SK-N-SH (cell line): ENCODE results near the gene VASP. TPM values are rescaled to one million over a fixed set of nuclear protein-coding genes. Genes with fewer than 3 reads are reported as not detected.

Experiments
- CTCF ChIA-PET: fragments of 300-600, 350-600 bp; formaldehyde crosslinking; extraction: SDS; loops from one replicate; lab custom pipeline; 2021; lab: Yijun Ruan, JAX
- POLR2A ChIA-PET: fragments of 350-600 bp; sonication (Branson Sonifier 250); formaldehyde crosslinking; extraction: SDS; loops from one replicate; lab custom pipeline; 2020; ENCODE audit warnings: antibody characterized with exemption, inconsistent platforms; lab: Yijun Ruan, JAX
- DNase-seq: peaks from one replicate; pipeline ENCODE4 v3.0.0; 2012
- H2AFZ ChIP-seq: fragments of 200-600 bp; sonication (generic); 2 replicates; pipeline ENCODE4 v1.8.1; 2016; ENCODE audit warnings: antibody characterized with exemption, mild to moderate bottlenecking, low read depth
- H3F3A ChIP-seq: fragments of 200-600 bp; sonication (generic); replicated peaks from 2 replicates; pipeline ENCODE3; 2016; ENCODE audit warnings: antibody characterized with exemption, mild to moderate bottlenecking; ENCODE audit not compliant: insufficient read depth
- H3K27ac ChIP-seq, 2 experiments: fragments of 200-500 bp in 1 of 2; fragments of 200-600 bp in 1 of 2; sonication (Bioruptor generic) in 1 of 2; sonication (generic), shearing (Covaris generic) in 1 of 2; 2 replicates each; pipeline versions ENCODE4 v1.5.1 to v1.6.1; 2014 to 2016; ENCODE audit warnings: low read depth in 2 of 2, inconsistent platforms in 1 of 2, low read length in 1 of 2, mild to moderate bottlenecking in 1 of 2, mixed read lengths in 1 of 2
- H3K27me3 ChIP-seq: fragments of 200-600 bp; sonication (generic), shearing (Covaris generic); 2 replicates; pipeline ENCODE4 v1.6.1; 2016; ENCODE audit warnings: mixed run types; ENCODE audit not compliant: insufficient read depth
- H3K36me3 ChIP-seq, 2 experiments: fragments of 200-500 bp in 1 of 2; fragments of 200-600 bp in 1 of 2; sonication (Bioruptor generic) in 1 of 2; sonication (generic) in 1 of 2; replicated peaks in 1 of 2; 2 replicates each; pipeline versions ENCODE3 to v1.5.1; 2014 to 2016; ENCODE audit warnings: low read length in 1 of 2, mild to moderate bottlenecking in 1 of 2; ENCODE audit not compliant: insufficient read depth in 2 of 2, control insufficient read depth in 1 of 2
- H3K4me1 ChIP-seq, 2 experiments: fragments of 200-500 bp in 1 of 2; fragments of 200-600 bp in 1 of 2; sonication (Bioruptor generic) in 1 of 2; sonication (generic), shearing (Covaris generic) in 1 of 2; 2 replicates each; pipeline versions ENCODE4 v1.5.1 to v1.6.1; 2014 to 2016; ENCODE audit warnings: low read depth in 1 of 2, low read length in 1 of 2, mixed run types in 1 of 2; ENCODE audit not compliant: insufficient read depth in 2 of 2, control insufficient read depth in 1 of 2
- H3K4me2 ChIP-seq: fragments of 200-600 bp; sonication (generic), shearing (Covaris generic); 2 replicates; pipeline ENCODE4 v1.6.1; 2017; ENCODE audit warnings: mixed run types
- H3K4me3 ChIP-seq, 2 experiments: fragments of 200-500 bp in 1 of 2; fragments of 200-600 bp in 1 of 2; sonication (Bioruptor generic) in 1 of 2; sonication (generic), shearing (Covaris generic) in 1 of 2; 2 replicates each; pipeline versions ENCODE4 v1.5.1 to v1.8.1; 2014 to 2016; ENCODE audit warnings: low read depth in 2 of 2, inconsistent platforms in 1 of 2, low read length in 1 of 2, mild to moderate bottlenecking in 1 of 2, mixed read lengths in 1 of 2, moderate library complexity in 1 of 2
- H3K79me2 ChIP-seq: fragments of 200-600 bp; sonication (generic); 2 replicates; pipeline ENCODE4 v1.8.1; 2017; ENCODE audit warnings: mild to moderate bottlenecking; ENCODE audit not compliant: insufficient read depth
- H3K9ac ChIP-seq: fragments of 200-600 bp; sonication (generic); 2 replicates; pipeline ENCODE4 v1.6.1; 2017; ENCODE audit warnings: mixed run types
- H3K9me2 ChIP-seq: fragments of 200-600 bp; sonication (generic); 2 replicates; pipeline ENCODE4 v1.6.1; 2017; ENCODE audit warnings: mixed run types
- H3K9me3 ChIP-seq: fragments of 200-600 bp; sonication (generic); 2 replicates; pipeline ENCODE4 v1.6.1; 2017; ENCODE audit warnings: mixed run types, mild to moderate bottlenecking, moderate library complexity
- H4K20me1 ChIP-seq: fragments of 200-600 bp; sonication (generic); 2 replicates; pipeline ENCODE4 v1.6.1; 2017; ENCODE audit warnings: mild to moderate bottlenecking, mixed run types; ENCODE audit not compliant: insufficient read depth
- CTCF ChIP-seq: fragments of 200-600 bp; sonication (generic); IDR thresholded peaks from 2 replicates; pipeline ENCODE4 v1.6.1; 2017; ENCODE audit warnings: antibody characterized with exemption, mild to moderate bottlenecking, moderate library complexity
- EZH2phosphoT487 ChIP-seq: fragments of 200-600 bp; sonication (generic); IDR thresholded peaks from 2 replicates; pipeline ENCODE4 v1.6.1; 2017; ENCODE audit warnings: low read depth, mixed run types, mild to moderate bottlenecking, antibody characterized with exemption, moderate library complexity, borderline replicate concordance
- FOXJ3 ChIP-seq: sonication (generic); formaldehyde crosslinking; IDR thresholded peaks from 2 replicates; pipeline ENCODE4 v1.5.1; 2020; ENCODE audit warnings: mild to moderate bottlenecking, missing genetic modification reagents
- FOXM1 ChIP-seq: IDR thresholded peaks from 2 replicates; pipeline ENCODE4 v1.4.0; 2012; ENCODE audit warnings: low read depth, mild to moderate bottlenecking
- GATA2 ChIP-seq: sonication (generic); formaldehyde crosslinking; IDR thresholded peaks from 2 replicates; pipeline ENCODE4 v1.5.0; 2020; ENCODE audit warnings: mild to moderate bottlenecking, missing genetic modification reagents
- JUND ChIP-seq: IDR thresholded peaks from 2 replicates; pipeline ENCODE4 v1.4.0; 2012
- NFIC ChIP-seq: IDR thresholded peaks from 2 replicates; pipeline ENCODE4 v1.4.0; 2012; ENCODE audit warnings: borderline replicate concordance
- RFX5 ChIP-seq: IDR thresholded peaks from 2 replicates; pipeline ENCODE4 v1.6.1; 2012; ENCODE audit warnings: mild to moderate bottlenecking, improper control_type of control experiment, low read length
- RXRA ChIP-seq: IDR thresholded peaks from 2 replicates; pipeline ENCODE4 v1.4.0; 2012; ENCODE audit warnings: low read depth, mild to moderate bottlenecking, borderline replicate concordance
- SIN3A ChIP-seq: IDR thresholded peaks from 2 replicates; pipeline ENCODE4 v1.6.1; 2012; ENCODE audit warnings: low read depth, mild to moderate bottlenecking, low read length, moderate library complexity, borderline replicate concordance
- TCF12 ChIP-seq: IDR thresholded peaks from 2 replicates; pipeline ENCODE4 v1.4.0; 2012
- TEAD4 ChIP-seq: IDR thresholded peaks from 2 replicates; pipeline ENCODE4 v1.4.0; 2012; ENCODE audit warnings: mild to moderate bottlenecking, borderline replicate concordance; ENCODE audit not compliant: insufficient read depth
- USF1 ChIP-seq: IDR thresholded peaks from 2 replicates; pipeline ENCODE4 v1.4.0; 2012; ENCODE audit warnings: low read depth, borderline replicate concordance
- YY1 ChIP-seq: IDR thresholded peaks from 2 replicates; pipeline ENCODE4 v1.4.0; 2012; ENCODE audit warnings: low read depth, mild to moderate bottlenecking
- WGBS: methylation state at CpG from one replicate; pipeline ENCODE4 v1.1.6; 2017; ENCODE audit warnings: low lambda C conversion rate; 5-methylcytosine and 5-hydroxymethylcytosine counted together
- polyA plus RNA-seq, 3 experiments: library from polyadenylated mRNA; depleted of rRNA; stranded (reverse); fragments of >200 nt; gene quantifications; 2 replicates each; pipeline ENCODE4 v1.2.3, GENCODE V29; 2012
- TF ChIP-seq, protein P1 (sequence below): IDR thresholded peaks from 2 replicates; pipeline ENCODE4 v1.4.0; 2012; ENCODE audit warnings: low read depth, borderline replicate concordance

The VASP gene
- polyA plus RNA-seq, 1 of the 3 experiments (the other 2 are of a cell fraction), result 37.8 TPM

GRCh38 chr19:45489216-45489855 is 17.9 kb upstream of the VASP start:
- Histone ChIP-seq H3F3A (peaks cover 7% of the 10 kb centered on the region), H3K79me2 (no peaks in the 10 kb centered on the region), H3K9me3 (no peaks in the 10 kb centered on the region), H3K9me2 (no peaks in the 10 kb centered on the region), H3K4me3 (no peak overlapping the region), H4K20me1 (no peaks in the 10 kb centered on the region), H3K4me1 (no peaks in the 10 kb centered on the region; a peak in 1 of 4 replicates), H3K9ac (no peak overlapping the region), H3K27me3 (no peaks in the 10 kb centered on the region), H3K36me3 (no peaks in the 10 kb centered on the region), H3K27ac (no peak overlapping the region), H3K4me2 (no peak overlapping the region)
- DNase-seq, result no peak
- ChIA-PET CTCF (interaction anchor here (1.0 to 3.4 kb wide), 5 partner anchors 10 to 50 kb away, joined by 3 to 27 read pairs (median 6); no protein-coding TSS in a partner anchor), POLR2A (no interaction called here)
- WGBS, result 83% methylated on average over 20 of the region's 20 CpGs
- TF ChIP-seq JUND (no peak), USF1 (no peak)
- TF ChIP-seq, all 33 proteins: peak for 0
- no peak overlapping the region for H2AFZ ChIP-seq

- no peak overlapping the region for H2AFZ ChIP-seq
- no peak overlapping the region for H3K4me2 ChIP-seq
- no peaks in the 10 kb centered on the region for H3K9me3 ChIP-seq
- POLR2A ChIA-PET, result no interaction called here
- no peaks in the 10 kb centered on the region for H3K9me2 ChIP-seq
- no peaks in the 10 kb centered on the region for H3K27me3 ChIP-seq
- peaks cover 13% of the 10 kb centered on the region; the same call in 1 of the 2 replicates for H4K20me1 ChIP-seq
- H3K9ac ChIP-seq, result no peak overlapping the region
- no peak overlapping the region for H3K27ac ChIP-seq
- no peaks in the 10 kb centered on the region for H3K36me3 ChIP-seq
- TF ChIP-seq, protein P1, sequence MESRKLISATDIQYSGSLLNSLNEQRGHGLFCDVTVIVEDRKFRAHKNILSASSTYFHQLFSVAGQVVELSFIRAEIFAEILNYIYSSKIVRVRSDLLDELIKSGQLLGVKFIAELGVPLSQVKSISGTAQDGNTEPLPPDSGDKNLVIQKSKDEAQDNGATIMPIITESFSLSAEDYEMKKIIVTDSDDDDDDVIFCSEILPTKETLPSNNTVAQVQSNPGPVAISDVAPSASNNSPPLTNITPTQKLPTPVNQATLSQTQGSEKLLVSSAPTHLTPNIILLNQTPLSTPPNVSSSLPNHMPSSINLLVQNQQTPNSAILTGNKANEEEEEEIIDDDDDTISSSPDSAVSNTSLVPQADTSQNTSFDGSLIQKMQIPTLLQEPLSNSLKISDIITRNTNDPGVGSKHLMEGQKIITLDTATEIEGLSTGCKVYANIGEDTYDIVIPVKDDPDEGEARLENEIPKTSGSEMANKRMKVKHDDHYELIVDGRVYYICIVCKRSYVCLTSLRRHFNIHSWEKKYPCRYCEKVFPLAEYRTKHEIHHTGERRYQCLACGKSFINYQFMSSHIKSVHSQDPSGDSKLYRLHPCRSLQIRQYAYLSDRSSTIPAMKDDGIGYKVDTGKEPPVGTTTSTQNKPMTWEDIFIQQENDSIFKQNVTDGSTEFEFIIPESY, result no peak
- TF ChIP-seq SIN3A, result no peak
- no peak for TF ChIP-seq GATA2 (CRISPR knock-in tag)
- TF ChIP-seq YY1, result no peak
- TF ChIP-seq EZH2phosphoT487, result no peak
- no peak for TF ChIP-seq USF1
- TF ChIP-seq RXRA, result no peak
- TF ChIP-seq FOXM1, result no peak
- no peak for TF ChIP-seq FOXJ3 (CRISPR knock-in tag)
- no peak for TF ChIP-seq CTCF
- TF ChIP-seq TEAD4, result no peak
- no peak for TF ChIP-seq RFX5
- no peak for TF ChIP-seq TCF12
- TF ChIP-seq NFIC, result no peak
- TF ChIP-seq, all 33 proteins: peak for 0
- H3K4me3 ChIP-seq, result no peak overlapping the region
- DNase-seq, result no peak
- peaks cover 3 to 9% of the 10 kb centered on the region in 2 experiments; a peak in 2 of 4 replicates for H3K4me1 ChIP-seq
- peaks cover 3% of the 10 kb centered on the region for H3F3A ChIP-seq
- H3K79me2 ChIP-seq, result no peaks in the 10 kb centered on the region
- CTCF ChIA-PET, result interaction anchor here (0.7 to 1.2 kb wide), 3 partner anchors 23 to 60 kb away, joined by 3 to 4 read pairs (median 3); no protein-coding TSS in a partner anchor
- WGBS, result 84% methylated on average over 5 of the region's 5 CpGs
Measured at GRCh38 chr19:45492137-45492626, 15.1 kb upstream of the VASP start.
